22Rv1 (cell line): ENCODE data around the gene GUK1.

Source experiments
- ZFX ChIP-seq: fragments of 450-650 bp; IDR thresholded peaks from 2 replicates; pipeline ENCODE4 v1.6.1; 2017; ENCODE audit warnings: antibody characterized with exemption, borderline replicate concordance
- TF ChIP-seq, protein P1 (sequence below): fragments of 450-650 bp; IDR thresholded peaks from 2 replicates; pipeline ENCODE4 v1.5.1; 2017; ENCODE audit warnings: mild to moderate bottlenecking

DNA sequence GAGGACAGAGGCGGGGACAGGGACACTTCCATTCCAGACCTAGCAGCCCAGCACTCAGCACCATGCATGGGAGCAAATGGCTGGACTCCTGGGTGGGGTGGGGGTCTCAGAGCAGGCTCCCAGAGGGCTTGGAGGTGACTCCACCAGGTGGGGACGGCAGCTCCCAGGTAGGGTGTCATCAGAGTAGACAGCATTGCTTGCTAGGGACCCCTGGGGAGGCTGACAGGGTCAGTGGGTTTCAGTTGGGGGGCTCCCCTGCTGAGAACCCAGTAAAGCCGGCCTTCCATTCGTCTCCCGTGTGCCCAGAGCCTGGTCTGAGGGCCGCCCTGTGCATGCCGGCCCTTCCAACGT is 4.9 kb downstream of the GUK1 start:
- TF ChIP-seq, protein P1, sequence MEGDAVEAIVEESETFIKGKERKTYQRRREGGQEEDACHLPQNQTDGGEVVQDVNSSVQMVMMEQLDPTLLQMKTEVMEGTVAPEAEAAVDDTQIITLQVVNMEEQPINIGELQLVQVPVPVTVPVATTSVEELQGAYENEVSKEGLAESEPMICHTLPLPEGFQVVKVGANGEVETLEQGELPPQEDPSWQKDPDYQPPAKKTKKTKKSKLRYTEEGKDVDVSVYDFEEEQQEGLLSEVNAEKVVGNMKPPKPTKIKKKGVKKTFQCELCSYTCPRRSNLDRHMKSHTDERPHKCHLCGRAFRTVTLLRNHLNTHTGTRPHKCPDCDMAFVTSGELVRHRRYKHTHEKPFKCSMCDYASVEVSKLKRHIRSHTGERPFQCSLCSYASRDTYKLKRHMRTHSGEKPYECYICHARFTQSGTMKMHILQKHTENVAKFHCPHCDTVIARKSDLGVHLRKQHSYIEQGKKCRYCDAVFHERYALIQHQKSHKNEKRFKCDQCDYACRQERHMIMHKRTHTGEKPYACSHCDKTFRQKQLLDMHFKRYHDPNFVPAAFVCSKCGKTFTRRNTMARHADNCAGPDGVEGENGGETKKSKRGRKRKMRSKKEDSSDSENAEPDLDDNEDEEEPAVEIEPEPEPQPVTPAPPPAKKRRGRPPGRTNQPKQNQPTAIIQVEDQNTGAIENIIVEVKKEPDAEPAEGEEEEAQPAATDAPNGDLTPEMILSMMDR: no peak
- TF ChIP-seq ZFX: no peak
